ENCODE results near the gene SPPL2B.
"Not testable (repeated sequence)": the region's sequence is repeated elsewhere in the genome, so short reads cannot be mapped to it uniquely, and the experiment has no call there.

SPPL2B gene

DNA sequence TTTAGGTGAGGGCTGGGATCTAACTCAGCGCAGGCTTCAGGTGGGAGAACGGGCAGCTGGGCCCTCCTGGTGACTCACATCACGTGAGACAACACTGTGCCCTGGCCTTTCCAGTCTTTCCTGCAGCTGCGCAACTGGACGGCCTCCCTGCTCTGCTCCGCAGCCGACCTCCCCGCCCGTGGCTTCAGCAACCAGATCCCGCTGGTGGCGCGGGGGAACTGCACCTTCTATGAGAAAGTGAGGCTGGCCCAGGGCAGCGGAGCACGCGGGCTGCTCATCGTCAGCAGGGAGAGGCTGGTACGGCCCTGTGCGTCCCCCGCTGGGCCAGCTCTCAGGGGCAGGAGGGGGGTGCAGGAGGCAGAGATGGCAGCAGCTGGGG, 8.8 kb downstream of the SPPL2B start:
- peak; percentile 25 for DNase-seq (ENCODE audit: low spot score)

DNA sequence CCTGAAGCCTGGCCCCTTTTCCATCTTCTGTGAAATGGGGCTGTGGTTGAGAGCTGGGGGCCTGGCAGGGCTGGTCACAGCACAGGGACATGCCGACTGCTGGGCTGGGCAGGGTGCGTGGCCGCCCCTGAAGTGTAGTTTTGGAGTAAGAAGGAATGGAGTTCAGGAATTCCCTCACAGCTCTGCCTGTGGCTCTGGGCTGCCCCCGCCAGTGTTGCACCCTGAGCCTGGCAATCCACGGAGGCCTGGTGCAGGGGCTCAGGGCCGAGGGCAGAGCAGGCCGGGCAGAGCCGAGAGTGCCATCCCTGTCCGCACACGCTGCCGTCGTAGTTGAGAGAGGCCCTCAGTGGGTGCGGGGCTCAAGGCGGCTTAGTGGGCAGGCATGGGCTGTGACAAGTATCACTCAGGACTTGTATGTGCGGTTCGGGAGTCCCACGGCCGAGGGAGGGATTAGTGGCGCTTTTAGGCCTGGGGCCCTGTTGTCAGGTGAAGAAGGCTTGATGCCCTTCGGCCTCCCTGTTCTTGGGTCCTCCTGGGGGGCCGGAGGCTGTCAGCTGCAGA, 9.7 kb downstream of the SPPL2B start:
- no peak for DNase-seq (ENCODE audit: low spot score)

DNA sequence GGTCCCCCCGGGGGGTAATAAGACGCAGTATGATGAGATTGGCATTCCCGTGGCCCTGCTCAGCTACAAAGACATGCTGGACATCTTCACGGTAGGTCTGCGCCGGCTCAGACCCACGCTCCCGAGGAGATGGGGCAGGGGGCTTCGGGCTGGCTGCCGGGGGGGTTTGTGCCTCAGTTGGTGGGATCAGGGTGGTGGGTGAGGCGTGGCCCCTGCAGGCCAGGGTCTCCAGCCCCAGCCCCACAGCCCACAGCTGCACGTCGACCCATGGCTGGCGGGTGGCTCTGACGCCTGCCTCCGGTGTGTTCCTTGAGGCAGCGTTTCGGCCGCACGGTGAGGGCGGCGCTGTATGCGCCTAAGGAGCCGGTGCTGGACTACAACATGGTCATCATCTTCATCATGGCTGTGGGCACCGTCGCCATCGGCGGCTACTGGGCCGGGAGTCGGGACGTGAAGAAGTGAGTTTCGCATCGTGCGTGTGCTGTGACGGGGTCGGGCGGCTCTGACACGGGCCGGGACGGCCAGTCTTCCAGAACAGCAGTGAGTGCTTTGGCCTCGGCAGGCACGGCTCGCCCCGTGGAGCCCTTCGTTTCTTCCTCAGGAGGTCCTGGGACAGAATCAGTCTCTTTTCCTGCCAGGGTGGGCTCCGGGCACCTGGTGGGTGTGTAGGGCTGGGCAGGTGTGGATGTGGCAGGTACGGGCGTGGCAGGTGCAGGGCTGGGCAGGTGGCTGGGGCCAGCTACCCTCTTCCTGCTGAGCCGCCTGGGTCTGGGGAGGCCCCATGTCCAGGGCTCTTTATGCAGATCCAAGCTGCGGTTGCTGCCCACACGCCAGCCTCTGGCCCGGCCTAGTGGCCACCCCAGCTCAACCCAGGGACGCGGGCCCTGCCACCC, 10.5 kb downstream of the SPPL2B start:
- no peak for DNase-seq (ENCODE audit: low spot score)

- no peak for DNase-seq (ENCODE audit: low spot score)
Measured at GRCh38 chr19:2339644-2340310, 11.3 kb downstream of the SPPL2B start.

- DNase-seq (ENCODE audit: low spot score): no peak
Measured at GRCh38 chr19:2340496-2341243, 12.2 kb downstream of the SPPL2B start.

DNA sequence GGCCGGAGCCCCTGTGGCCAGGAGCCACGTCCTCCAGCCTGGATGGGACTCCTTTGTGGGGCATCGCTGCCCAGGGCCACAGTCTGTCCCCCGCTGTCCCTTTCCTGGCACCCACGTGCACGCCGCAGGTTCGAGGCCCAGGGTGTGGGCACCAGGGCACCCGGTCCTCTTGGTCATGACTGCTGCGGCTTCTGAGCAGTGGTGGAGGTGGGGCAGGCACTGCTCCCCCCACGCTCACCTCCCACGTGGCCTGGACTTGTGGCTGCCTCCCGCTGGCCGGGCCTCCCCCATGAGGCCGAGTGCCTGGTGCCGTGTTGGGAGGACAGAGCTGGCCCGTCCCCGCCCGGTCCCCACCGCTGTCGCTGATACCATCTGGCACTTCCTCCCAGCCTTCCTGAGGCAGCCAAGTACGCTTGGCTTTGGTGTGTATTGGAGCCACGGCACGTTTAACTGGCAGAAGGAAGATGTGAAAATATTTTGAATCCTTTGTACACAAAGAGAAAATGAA, 12.8 kb downstream of the SPPL2B start:
- no peak for DNase-seq (ENCODE audit: low spot score)

- no peak for DNase-seq (ENCODE audit: low spot score)
Measured at GRCh38 chr19:2341982-2342381, 13.5 kb downstream of the SPPL2B start.

- no peak for DNase-seq (ENCODE audit: low spot score)
Measured at GRCh38 chr19:2342656-2343288, 14.3 kb downstream of the SPPL2B start.

DNA sequence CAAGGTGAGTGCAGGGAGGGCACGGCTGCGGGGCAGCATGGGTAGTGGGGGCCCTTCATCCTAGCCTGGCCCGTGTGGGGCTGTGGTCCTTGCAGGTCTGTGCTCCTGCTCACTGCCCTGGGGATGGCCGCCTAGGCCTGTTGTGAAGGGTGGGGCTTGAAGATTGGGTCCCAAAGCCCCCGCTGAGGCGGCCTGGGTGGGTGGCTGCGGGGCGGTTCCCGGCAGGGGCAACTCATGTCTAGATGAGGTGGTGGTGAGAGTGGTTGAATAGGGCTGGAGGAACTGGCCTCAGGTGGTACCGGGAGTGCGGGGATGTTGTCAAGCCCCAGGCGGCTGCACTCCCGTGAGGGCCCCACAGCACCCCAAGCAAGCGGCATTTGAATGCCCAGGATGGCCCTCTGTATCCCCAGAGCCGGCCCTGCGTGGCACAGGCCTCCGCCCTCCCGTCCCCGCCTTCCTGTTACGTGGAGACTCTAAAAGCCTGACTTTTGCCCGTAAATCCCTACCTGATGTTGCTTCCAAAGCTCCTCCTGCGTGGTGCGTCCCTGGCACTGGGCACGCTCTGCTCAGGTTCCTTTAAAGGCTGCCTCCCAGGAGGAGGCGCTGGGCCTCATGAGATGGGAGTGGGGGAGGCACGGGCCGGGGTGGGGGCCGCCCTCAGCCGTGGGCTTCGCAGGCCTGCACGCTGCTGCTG, 15.0 kb downstream of the SPPL2B start:
- no peak for DNase-seq (ENCODE audit: low spot score)

DNA sequence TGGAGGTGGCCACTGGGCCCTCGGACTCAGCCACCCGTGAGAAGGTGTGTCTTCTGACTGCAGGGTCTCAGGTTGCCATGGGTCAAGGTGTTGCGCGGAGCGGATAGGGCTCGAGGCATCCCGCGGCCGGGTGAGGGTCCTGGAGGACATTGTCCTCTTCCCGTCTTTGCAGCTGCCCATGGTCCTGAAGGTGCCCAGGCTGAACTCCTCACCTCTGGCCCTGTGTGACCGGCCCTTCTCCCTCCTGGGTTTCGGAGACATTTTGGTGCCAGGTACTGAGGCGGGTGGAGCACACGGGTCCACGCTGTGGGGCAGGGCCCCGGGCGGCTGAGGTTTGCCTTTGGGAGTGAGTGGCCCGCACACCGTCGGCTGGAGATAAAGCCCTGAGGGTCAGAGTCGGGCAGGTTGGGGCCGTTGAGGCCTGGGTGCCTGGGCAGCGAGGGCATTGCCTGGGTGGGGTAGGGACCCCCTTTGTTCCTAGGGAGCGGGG, 15.9 kb downstream of the SPPL2B start:
- DNase-seq (ENCODE audit: low spot score): no peak

- no peak for DNase-seq (ENCODE audit: low spot score)
Measured at GRCh38 chr19:2345076-2345475, 16.6 kb downstream of the SPPL2B start.

DNA sequence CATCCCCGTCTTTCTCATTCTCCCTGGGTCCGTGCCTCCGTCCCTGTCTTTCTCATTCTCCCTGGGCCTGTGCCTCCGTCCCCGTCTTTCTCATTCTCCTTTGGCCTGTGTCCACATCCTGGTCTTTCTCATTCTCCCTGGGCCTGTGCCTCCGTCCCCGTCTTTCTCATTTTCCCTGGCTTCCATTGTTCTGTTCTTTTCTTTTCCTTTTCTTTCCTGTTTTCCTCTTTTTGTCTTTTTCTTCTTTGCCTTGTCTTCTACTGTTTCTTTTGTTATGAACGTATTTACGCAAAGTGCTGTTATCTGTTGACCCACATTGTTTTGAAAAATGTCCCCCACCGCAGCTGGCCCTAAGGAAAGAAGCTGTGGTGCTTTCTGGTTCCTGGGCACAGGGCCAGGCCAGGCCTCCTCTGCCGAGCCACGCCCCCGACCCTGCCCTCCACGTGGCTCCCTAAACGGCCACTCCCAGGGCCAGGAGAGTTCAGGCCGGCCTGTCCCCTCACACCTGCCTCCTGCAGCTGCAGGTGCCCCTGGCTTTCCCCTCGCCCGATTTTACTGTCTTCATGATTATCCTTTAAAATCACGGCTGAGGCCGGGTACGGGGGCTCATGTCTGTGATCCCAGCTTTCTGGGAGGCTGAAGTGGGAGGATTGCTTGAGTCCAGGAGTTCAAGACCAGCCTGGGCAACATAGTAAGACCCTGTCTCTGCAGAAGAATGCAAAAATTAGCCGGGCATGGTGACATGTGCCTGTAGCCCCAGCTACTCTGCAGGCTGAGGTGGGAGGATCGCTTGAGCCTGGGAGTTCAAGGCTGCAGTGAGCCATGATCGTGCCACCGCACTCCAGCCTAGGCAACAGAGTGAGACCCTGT, 17.5 kb downstream of the SPPL2B start:
- no peak for DNase-seq (ENCODE audit: low spot score)

- not testable (repeated sequence) for DNase-seq (ENCODE audit: low spot score)
Measured at GRCh38 chr19:2349818-2350217, 21.3 kb downstream of the SPPL2B start.

DNA sequence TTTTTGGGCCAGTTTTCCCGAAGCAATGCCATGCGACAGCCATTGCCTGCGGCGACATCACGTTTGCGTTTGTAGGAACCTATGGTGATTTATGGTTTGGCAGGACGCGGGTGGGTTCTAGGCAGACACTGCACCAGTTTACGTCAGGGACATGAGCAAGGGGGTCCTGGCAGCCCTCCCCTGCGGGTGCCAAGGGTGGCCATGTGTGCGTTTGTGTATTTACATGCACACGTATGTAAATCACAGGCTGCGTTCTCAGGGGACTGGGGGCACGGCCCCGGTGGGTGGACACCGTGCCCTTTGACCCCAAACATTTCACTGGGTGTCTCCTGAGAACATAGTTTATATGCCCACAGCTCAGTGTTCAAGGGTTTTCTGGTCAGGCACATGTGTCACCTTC, 22.2 kb downstream of the SPPL2B start:
- no peak for DNase-seq (ENCODE audit: low spot score)

DNA sequence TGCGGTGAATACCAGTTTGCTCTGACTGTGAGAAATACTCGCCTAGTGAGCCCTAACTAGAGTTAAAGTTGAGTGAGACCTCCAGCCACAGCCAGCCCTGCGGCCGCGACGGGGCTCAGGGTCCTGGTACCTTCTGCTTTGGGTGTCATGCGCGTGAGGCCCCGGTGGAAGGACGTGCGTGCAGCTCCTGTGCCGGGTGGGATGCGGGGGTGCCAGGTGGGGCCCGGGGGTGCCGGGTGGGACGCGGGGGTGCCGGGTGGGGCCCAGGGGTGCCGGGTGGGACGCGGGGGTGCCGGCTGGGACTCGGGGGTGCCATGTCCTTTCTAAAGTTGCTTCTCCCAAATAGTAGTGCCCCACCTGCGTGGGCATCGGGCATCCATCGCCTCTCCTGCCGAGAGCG, 23.1 kb downstream of the SPPL2B start:
- DNase-seq (ENCODE audit: low spot score): no peak

GRCh38 chr19:2352121-2352520, 23.6 kb downstream of the SPPL2B start:
- DNase-seq (ENCODE audit: low spot score): no peak

DNA sequence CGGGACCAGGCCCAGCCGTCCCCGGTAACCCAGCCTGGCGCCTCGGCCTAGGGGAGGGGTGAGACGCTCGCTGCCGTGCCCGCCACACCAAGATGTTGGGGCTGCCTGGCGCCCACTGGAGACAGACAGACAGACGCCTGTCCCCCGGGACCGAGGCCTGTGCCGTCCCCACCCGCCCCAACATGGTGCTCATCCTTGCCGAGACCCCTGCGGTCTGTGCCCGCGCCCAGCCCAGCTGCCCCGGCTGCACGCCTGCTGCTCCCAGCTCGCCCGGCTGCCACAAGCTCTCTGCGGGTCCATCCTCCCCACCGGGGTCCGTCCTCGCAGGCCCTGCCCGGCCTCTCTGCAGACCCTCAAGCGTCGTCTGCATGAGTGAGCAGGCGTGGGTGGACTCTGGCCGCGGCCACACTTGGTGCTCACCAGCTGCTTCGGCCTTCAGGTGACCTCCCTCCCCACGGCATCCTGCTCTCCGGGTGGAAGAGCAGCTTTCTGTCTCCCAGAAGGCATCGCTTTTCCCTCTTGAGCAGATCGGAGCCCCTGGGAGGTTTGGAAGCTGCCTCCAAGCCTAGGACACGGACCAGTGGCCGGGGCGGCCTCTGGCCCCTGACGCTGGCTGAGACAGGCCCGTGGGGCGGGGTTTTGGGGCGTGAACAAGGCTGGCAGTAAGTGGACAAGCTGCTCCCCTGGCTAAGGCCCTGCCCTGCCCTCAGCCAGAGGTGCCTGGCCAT, 24.8 kb downstream of the SPPL2B start:
- DNase-seq (ENCODE audit: low spot score): no peak

DNA sequence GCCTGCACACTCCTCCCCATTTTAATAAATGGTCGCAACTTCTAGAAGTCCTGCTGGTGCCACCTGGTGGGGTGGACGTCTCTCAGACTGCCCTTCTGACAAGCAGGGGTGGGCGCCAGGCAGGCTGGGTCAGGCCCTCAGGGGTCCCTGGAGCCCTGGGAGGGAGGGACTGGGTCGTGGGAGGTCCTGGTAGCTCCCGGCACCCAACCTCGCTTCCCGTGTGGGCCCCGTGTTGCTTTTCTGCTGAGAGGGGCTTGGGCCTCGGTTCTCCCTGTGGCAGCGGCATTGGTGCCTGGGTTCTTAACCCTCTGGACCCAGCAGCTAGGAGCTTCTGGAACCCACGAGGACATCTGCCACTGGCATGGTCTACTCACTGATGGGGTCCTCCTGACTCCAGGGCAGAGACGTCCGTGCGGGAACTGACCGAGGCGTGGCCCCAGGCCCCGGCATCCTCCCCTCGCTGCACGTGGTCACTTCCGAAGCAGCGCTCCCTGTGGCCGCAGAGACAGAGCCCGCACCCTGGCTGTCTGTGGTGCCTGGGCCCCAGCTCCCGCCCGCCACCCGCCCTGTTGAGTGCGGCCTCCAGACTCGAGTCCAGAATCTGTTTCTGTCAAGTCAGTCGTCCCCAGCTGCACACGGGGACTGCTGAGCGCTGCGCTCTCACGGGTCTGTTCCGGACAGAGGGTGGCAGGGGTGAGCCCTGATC, 25.6 kb downstream of the SPPL2B start:
- DNase-seq (ENCODE audit: low spot score): no peak

DNA sequence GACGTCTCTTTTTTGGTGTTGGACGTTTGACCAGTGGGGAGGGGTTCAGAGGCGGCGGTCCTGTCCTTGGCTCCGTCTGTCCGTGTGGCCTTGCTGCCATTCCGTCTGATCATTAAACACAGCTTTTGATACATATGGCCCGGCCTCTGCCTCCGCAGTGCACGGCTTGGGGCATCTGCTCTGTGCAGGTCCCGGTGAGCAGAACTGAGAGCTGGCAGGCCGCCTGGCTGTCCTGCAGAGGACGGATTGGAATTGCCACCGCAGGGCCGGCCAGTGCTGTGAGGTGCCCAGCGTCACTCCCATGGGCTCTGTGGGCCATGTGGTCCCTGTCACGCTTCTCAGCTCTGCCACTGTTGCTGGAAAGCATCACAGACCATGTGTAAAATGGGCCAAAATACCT, 26.2 kb downstream of the SPPL2B start:
- DNase-seq (ENCODE audit: low spot score): no peak
